Liver (tissue), 9 donors: Measurements from ENCODE around the gene CTTNBP2. TPM values are rescaled to one million over a fixed set of nuclear protein-coding genes. Genes with fewer than 3 reads are reported as not detected.
A peak's percentile ranks its signal among the peaks of the same experiment; 100 is the strongest.

Experiments
- DNase-seq: peaks from one replicate; pipeline ENCODE4 v3.0.0-alpha.2; 2017; ENCODE audit warnings: low spot score
- H3K27ac ChIP-seq, 2 donors: one replicate each; pipeline ENCODE4 v1.7.0; 2013; ENCODE audit warnings: inconsistent platforms in 2 of 2, low read length in 2 of 2, control low read depth in 1 of 2, low read depth in 1 of 2, mild to moderate bottlenecking in 1 of 2
- H3K27me3 ChIP-seq, 4 donors: one replicate each; pipeline versions ENCODE4 v1.6.1 to v1.7.0; 2013; ENCODE audit warnings: low read length in 3 of 4, inconsistent platforms in 1 of 4, mild to moderate bottlenecking in 1 of 4, moderate library complexity in 1 of 4; ENCODE audit not compliant: control insufficient read depth in 4 of 4, insufficient read depth in 4 of 4
- H3K36me3 ChIP-seq, 4 donors: one replicate each; pipeline versions ENCODE4 v1.6.1 to v1.7.0; 2013; ENCODE audit warnings: low read length in 3 of 4, mild to moderate bottlenecking in 3 of 4, low read depth in 1 of 4, moderate library complexity in 1 of 4; ENCODE audit not compliant: control insufficient read depth in 4 of 4, insufficient read depth in 3 of 4
- H3K4me1 ChIP-seq, 4 donors: one replicate each; pipeline versions ENCODE4 v1.6.1 to v1.7.0; 2013; ENCODE audit warnings: low read length in 3 of 4, mild to moderate bottlenecking in 3 of 4, moderate library complexity in 1 of 4; ENCODE audit not compliant: control insufficient read depth in 4 of 4, insufficient read depth in 4 of 4
- H3K4me3 ChIP-seq, 3 donors: one replicate each; pipeline versions ENCODE4 v1.6.1 to v1.7.0; 2013; ENCODE audit warnings: low read length in 3 of 3, control low read depth in 1 of 3, low read depth in 1 of 3, mild to moderate bottlenecking in 1 of 3
- H3K9ac ChIP-seq, 2 donors: one replicate each; pipeline ENCODE4 v1.7.0; 2013; ENCODE audit warnings: low read length in 2 of 2, mild to moderate bottlenecking in 2 of 2, moderate library complexity in 2 of 2, control low read depth in 1 of 2, low read depth in 1 of 2
- H3K9me3 ChIP-seq, 4 donors: one replicate each; pipeline versions ENCODE4 v1.6.1 to v1.7.0; 2013; ENCODE audit warnings: low read length in 3 of 4; ENCODE audit not compliant: control insufficient read depth in 4 of 4
- ATF3 ChIP-seq: IDR thresholded peaks from 2 replicates; pipeline ENCODE4 v1.6.1; 2016; ENCODE audit warnings: antibody characterized with exemption
- CTCF ChIP-seq: fragments of 150-350 bp; IDR thresholded peaks from 2 replicates; pipeline ENCODE4 v1.5.1; 2017; ENCODE audit warnings: improper control_type of control experiment, low read depth, low read length; ENCODE audit not compliant: missing input control
- FOXA1 ChIP-seq: IDR thresholded peaks from 2 replicates; pipeline ENCODE4 v1.6.1; 2016; ENCODE audit warnings: antibody characterized with exemption
- FOXA2 ChIP-seq: IDR thresholded peaks from 2 replicates; pipeline ENCODE4 v1.6.1; 2016; ENCODE audit warnings: antibody characterized with exemption
- GABPA ChIP-seq, 2 donors: IDR thresholded peaks in 1 of 2; conservative IDR thresholded peaks in 1 of 2; 2 replicates each; pipeline ENCODE4 v1.6.1; 2016; ENCODE audit warnings: antibody characterized with exemption in 2 of 2, mild to moderate bottlenecking in 1 of 2, moderate library complexity in 1 of 2
- HNF4A ChIP-seq, 2 donors: conservative IDR thresholded peaks; 2 replicates each; pipeline ENCODE4 v1.6.1; 2016; ENCODE audit warnings: antibody characterized with exemption in 2 of 2, mild to moderate bottlenecking in 2 of 2
- HNF4G ChIP-seq: IDR thresholded peaks from 2 replicates; pipeline ENCODE4 v1.6.1; 2016; ENCODE audit warnings: antibody characterized with exemption
- MAX ChIP-seq: IDR thresholded peaks from 2 replicates; pipeline ENCODE4 v1.6.1; 2016; ENCODE audit warnings: antibody characterized with exemption
- RAD21 ChIP-seq, 2 donors: IDR thresholded peaks; 2 replicates each; pipeline ENCODE4 v1.6.1; 2016; ENCODE audit warnings: antibody characterized with exemption in 2 of 2, mild to moderate bottlenecking in 2 of 2
- REST ChIP-seq: IDR thresholded peaks from 2 replicates; pipeline ENCODE4 v1.6.1; 2016; ENCODE audit warnings: antibody characterized with exemption, mild to moderate bottlenecking
- RXRA ChIP-seq, 2 donors: IDR thresholded peaks; 2 replicates each; pipeline ENCODE4 v1.6.1; 2017 to 2018; ENCODE audit warnings: antibody characterized with exemption in 2 of 2, mild to moderate bottlenecking in 1 of 2
- SP1 ChIP-seq: IDR thresholded peaks from 2 replicates; pipeline ENCODE4 v1.6.1; 2018; ENCODE audit warnings: antibody characterized with exemption, mild to moderate bottlenecking
- TAF1 ChIP-seq: conservative IDR thresholded peaks from 2 replicates; pipeline ENCODE4 v1.6.1; 2016; ENCODE audit warnings: antibody characterized with exemption, mild to moderate bottlenecking
- YY1 ChIP-seq: IDR thresholded peaks from 2 replicates; pipeline ENCODE4 v1.6.1; 2016; ENCODE audit warnings: antibody characterized with exemption, mild to moderate bottlenecking
- ZBTB33 ChIP-seq: IDR thresholded peaks from 2 replicates; pipeline ENCODE4 v1.6.1; 2016; ENCODE audit warnings: antibody characterized with exemption
- WGBS: extraction: QIAGEN DNeasy Blood & Tissue Kit; methylation state at CpG from one replicate; pipeline ENCODE4 v1.1.7; 2013; 5-methylcytosine and 5-hydroxymethylcytosine counted together
- polyA plus RNA-seq, 2 donors: library from polyadenylated mRNA; stranded (reverse) in 1 of 2; unstranded in 1 of 2; fragments of 200-250 nt in 1 of 2; fragments of >200 nt in 1 of 2; fragmentation: Nextera tagmentation in 1 of 2; extraction: Ambion mirVana in 1 of 2; gene quantifications; one replicate each; pipeline versions ENCODE4 v1.2.1 to v1.2.3, GENCODE V29; 2013 to 2015
- total RNA-seq, 2 donors: library from RNA; depleted of rRNA; stranded (reverse); fragments of >200 nt; gene quantifications; one replicate each; pipeline ENCODE4 v1.2.3, GENCODE V29; 2014
- donor health status: healthy.
- donor health status: healthy.
- donor health status: healthy.
- donor health status: healthy.
- donor health status: healthy.

Gene CTTNBP2
- total and polyA plus RNA-seq, 4 donors, result 1.2 to 1.7 (median 1.5) TPM

GRCh38 chr7:117809958-117810357 is 63.3 kb downstream of the CTTNBP2 start:
- 68% methylated on average over 3 of the region's 3 CpGs for WGBS
- Histone ChIP-seq H3K9me3 (no peaks in the 10 kb centered on the region), H3K4me3 (no peak overlapping the region), H3K9ac (no peak overlapping the region), H3K4me1 (peaks cover 6 to 25% (median 15%) of the 10 kb centered on the region in 4 donors), H3K36me3 (no peaks in the 10 kb centered on the region), H3K27ac (no peak overlapping the region), H3K27me3 (no peaks in the 10 kb centered on the region)
- TF ChIP-seq YY1 (no peak), HNF4A (conservative IDR thresholded peaks at IDR 0.05) (peak; percentile 15 to 20)
- no peak for DNase-seq

GRCh38 chr7:117808910-117809705 is 64.1 kb downstream of the CTTNBP2 start:
- Histone ChIP-seq H3K9me3 (no peaks in the 10 kb centered on the region), H3K4me1 (peaks cover 6 to 25% (median 15%) of the 10 kb centered on the region in 4 donors), H3K36me3 (no peaks in the 10 kb centered on the region), H3K4me3 (no peak overlapping the region), H3K9ac (no peak overlapping the region), H3K27me3 (no peaks in the 10 kb centered on the region), H3K27ac (no peak overlapping the region)
- TF ChIP-seq CTCF, result no peak
- TF ChIP-seq ATF3, result no peak
- TF ChIP-seq SP1, result no peak
- no peak for TF ChIP-seq RXRA (IDR thresholded peaks at IDR 0.05)
- TF ChIP-seq ZBTB33, result no peak
- 46% methylated on average over 2 of the region's 2 CpGs for WGBS
- no peak for DNase-seq

GRCh38 chr7:117808341-117808757 is 64.9 kb downstream of the CTTNBP2 start:
- H3K36me3 ChIP-seq, result no peaks in the 10 kb centered on the region
- H3K27ac ChIP-seq, result peak overlapping the region in 1 of 2 donors; percentile 62
- H3K4me1 ChIP-seq, result peaks cover 6 to 25% (median 15%) of the 10 kb centered on the region in 4 donors
- no peaks in the 10 kb centered on the region for H3K27me3 ChIP-seq
- H3K9me3 ChIP-seq, result no peaks in the 10 kb centered on the region
- H3K4me3 ChIP-seq, result peak overlapping the region in 1 of 3 donors; percentile 12
- WGBS, result 23% methylated on average over 7 of the region's 7 CpGs
- DNase-seq, result no peak
- peak overlapping the region; percentile 7 to 26 for H3K9ac ChIP-seq
- TF ChIP-seq MAX (peak; percentile 15), GABPA (IDR thresholded peaks at IDR 0.05 in 1 of 2, conservative IDR thresholded peaks at IDR 0.05 in 1 of 2) (no peak), REST (no peak), TAF1 (peak; percentile 25), FOXA1 (peak; percentile 24), HNF4A (conservative IDR thresholded peaks at IDR 0.05) (peak; percentile 56 to 75), SP1 (peak; percentile 34), FOXA2 (peak; percentile 27), RXRA (IDR thresholded peaks at IDR 0.05) (peak in 1 of 2 donors; percentile 44), RAD21 (IDR thresholded peaks at IDR 0.05) (peak in 1 of 2 donors; percentile 30), YY1 (peak; percentile 79), HNF4G (no peak), CTCF (no peak)
